ENCODE data around the gene COL28A1.
"Not testable (repeated sequence)": the region's sequence is repeated elsewhere in the genome, so short reads cannot be mapped to it uniquely, and the experiment has no call there.

COL28A1 gene

DNA sequence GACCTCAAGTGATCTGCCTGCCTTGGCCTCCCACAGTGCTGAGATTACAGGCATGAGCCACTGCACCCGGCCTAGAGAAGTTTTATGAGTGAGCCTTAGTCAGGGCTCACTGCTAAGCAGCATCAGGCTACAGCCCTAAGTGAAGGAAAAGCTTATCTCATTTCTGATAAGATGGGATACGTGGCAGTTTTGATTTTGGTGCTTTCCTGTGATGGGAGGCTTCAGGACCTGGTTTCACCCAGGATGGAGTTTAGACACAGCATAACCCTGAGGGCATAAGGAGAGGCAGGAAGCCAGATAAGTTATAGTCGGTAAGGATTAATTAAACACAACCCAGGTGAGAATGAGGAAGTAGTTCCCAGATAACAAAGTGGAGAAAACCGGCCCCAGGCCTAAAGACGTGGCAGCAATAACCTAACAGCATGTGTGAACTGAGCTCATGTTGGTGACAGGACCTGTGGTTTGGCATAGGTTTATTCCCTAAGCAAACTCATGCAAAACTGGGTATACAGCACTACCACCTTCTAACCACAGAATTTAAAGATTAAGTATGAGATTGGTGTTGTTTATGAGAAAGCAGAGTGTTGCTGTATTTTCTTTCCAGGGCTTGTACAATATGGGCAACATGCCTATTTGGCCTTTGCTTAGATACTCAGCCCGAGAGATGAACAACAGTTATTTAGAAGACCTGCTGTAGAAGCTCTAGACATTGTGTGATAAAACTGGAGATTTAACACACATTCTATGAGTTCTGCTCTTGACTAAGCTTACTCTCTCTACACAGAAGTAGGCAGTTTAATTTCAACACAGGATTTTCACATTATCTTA, 119.4 kb downstream of the COL28A1 start:
- DNase-seq (ENCODE audit: low read depth) = no peak

DNA sequence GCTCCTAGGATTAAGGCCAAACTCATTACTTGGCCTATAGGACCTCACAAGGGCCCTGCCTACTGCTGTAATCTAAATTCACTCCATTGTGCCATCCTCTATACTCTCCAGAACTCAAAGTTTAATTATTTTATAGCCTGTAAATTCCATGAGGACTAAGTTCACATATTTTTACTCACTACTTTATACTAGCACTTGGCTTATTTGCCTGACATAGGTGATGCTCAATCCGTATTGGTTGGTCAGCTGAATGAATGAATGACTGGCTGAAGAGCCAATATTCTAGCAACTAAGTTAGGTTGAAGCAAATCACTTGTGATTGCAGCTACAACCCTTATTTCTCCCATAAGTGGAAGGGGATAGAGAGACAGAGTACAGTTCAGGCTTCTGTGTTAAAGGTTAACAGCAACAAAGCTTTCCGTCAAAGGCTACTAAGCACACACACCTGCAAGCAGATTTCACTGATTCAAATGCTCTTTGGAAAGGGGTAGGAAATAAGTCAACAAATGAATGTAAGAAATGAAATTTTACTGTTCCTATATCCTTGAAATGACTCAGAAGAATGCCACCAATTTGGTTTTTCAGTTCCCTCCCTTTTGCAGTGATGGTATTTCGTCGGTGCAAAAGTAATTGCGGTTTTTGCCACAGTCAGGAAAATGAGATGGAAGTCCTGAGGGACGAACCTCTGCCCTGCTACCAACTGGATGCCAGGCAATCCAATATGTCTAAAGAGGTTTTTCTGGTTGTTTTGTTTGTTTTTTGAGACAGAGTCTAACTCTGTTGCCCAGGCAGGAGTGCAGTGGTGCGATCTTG, 120.7 kb downstream of the COL28A1 start:
- DNase-seq (ENCODE audit: low read depth) = no peak

DNA sequence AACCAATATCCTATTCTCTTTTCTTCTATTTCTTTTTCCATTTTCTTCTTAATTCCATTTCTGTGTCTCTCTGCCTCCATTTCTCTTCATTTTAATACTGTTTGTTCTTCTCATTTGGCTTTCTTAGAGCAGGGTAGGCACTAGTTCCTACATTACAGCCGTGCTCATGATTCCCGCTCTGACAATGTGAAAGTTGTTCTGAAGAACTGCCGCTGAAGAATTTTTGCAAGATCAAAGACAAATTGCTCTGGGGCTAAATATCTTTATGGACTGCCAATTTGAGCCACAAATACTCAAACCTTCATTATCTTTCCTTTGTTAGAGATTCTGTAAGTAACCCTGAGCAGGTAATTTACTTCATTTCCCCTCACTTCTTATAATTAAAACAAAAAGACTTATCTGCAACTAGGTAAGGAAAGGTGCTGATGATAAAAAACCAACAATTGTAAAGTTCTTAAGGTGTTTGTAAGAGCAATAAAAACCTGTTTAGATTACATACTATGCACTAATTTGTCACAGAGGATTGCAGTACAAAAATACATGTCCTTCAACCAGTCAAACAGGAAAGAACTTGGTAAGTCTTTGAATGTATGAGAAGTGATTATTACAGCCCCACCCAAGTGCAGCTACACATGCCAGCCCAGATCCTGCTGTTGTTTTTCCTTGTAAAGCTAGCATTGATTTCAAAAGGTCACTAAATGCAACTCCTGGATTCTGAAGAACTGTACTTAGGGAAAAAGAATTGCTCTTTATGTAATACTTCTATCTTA, 127.5 kb downstream of the COL28A1 start:
- no peak for DNase-seq (ENCODE audit: low read depth)

DNA sequence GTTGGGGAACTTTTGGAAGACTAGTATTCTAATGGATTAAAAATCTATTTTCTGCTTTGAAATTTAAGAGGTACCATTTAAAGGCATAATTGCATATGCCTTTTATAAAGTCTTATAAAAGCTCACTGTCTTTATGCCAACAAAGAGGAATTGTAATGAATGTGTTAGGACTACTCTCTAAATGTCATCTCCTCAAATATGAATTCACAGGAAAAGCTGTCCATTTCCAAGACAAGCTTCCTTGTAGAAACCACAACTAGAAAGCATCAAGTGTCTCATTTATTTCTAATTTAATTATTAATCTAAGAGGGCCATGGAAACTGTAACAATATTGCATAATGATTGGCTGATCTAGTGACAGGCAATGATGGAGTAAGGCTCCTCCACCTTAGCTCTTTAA, 130.2 kb downstream of the COL28A1 start:
- DNase-seq (ENCODE audit: low read depth) = no peak

DNA sequence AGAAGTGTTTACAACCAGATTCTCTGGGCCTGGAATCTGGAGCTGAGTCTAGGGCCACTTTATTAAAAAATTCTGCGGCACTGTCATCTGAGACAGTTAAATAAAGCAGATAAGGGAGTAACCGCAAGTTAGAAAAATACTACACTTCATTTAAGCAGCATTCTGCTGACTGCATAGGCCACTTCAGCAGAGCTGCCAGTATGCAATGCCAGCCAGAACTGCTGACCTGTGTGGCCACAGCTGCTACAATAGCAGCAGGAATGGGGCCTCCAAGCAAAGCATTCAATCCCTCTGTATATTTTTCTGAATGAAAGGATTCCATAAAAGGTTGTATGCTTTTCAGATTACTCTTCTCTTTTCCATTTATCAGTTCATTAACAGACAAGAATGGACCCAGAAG, 136.0 kb downstream of the COL28A1 start:
- no peak for DNase-seq (ENCODE audit: low read depth)

DNA sequence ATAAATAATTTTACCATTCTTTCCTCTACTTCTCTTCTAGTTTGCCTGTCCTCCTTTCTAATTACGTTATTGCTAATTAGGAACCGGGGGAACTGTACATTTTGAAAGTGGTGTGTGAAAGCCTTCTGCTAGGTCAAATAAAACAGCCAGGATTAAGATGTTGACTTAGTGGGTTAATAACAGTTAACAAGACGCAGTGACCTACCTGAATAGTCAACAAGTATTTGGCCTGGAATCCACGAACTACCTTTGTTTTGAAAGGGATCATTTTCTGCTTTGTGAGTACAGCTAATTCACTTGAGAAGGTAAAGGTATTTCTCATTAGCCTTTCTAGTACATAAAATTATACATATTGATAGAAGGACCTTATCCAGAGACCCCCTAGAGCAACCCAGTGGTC, 139.9 kb downstream of the COL28A1 start:
- no peak for DNase-seq (ENCODE audit: low read depth)

DNA sequence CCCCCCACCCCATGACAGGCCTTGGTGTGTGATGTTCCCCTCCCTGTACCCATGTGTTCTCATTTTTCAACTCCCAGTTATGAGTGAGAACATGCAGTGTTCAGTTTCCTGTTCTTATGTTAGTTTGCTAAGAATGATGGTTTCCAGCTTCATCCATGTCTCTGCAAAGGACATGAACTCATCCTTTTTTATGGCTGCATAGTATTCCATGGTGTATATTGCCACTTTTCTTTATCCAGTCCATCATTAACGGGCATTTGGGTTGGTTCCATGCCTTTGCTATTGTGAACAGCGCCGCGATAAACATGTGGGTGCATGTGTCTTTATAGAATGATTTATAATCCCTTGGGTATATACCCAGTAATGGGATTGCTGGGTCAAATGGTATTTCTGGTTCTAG, 147.5 kb downstream of the COL28A1 start:
- not testable (repeated sequence) for DNase-seq (ENCODE audit: low read depth)

DNA sequence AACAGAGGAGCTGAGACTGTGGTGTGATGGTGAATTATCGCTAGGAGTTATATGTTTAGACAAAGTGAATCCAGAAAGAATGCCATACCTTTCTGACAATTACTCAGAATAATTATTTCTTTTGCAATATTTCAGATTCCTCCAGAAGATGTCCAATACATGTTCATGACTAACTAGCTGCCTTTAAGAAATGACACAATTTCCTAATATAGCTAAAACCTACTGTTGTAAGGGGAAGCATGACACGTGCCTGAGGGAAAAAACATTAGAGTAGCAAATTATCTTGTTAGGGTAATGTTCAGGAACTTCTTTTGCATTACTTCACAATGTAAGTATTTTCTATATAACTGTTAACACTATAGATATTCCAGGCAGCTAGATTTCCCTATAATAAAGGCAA, 150.3 kb downstream of the COL28A1 start:
- no peak for DNase-seq (ENCODE audit: low read depth)

DNA sequence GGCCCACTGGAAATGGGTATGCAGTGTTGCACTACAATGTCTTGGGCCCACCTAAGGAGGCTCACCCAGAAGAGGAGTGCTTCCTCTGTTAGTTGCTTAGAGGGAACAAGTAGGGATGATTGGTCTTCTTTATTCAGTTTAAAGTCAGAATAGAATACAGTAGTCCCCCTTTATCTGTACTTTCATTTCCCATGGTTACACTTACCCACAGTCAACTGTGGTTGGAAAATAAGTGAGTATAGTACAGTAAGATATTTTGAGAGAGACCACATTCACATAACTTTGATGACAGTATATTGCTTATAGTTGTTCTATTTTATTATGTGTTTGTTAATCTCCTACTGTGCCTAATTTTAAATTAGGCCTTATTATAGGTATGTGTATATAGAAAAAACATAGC, 151.4 kb downstream of the COL28A1 start:
- no peak for DNase-seq (ENCODE audit: low read depth)

DNA sequence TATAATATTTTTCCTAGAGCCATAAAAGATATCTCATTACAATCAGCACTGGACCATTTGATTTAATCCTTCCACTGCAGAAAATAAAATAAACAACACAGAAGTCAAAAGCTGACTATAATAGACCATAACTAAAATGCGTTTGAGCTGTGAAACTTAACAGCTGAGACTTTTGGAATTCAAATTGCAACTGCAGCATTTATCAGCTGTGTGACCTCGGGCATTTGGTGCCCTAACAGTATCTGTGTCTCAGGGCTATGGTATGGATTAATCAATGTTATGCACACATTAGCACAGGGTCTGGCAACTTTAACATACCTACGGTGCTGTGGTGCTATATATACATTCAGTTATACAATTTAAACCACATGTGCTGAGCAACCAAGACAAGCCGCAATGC, 160.1 kb downstream of the COL28A1 start:
- no peak for DNase-seq (ENCODE audit: low read depth)

DNA sequence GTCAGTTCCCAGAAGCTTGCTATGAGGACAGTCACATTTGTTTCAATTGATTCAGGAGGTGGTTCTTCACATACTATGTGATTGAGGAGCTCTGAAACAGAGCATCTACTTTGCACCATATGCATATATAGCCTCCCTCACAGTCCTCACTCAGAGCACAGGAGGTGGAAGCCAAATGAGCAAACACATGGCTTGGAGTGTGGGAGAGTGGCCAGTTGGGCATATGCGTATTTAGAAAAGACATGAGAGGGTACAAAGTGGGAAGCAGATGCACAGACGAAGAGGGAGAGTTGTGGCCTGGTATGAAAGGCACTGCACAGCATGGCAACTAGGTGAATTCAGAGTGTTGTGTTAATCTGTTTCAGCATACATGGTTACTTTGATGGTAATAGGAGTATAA, 165.6 kb downstream of the COL28A1 start:
- no peak for DNase-seq (ENCODE audit: low read depth)

DNA sequence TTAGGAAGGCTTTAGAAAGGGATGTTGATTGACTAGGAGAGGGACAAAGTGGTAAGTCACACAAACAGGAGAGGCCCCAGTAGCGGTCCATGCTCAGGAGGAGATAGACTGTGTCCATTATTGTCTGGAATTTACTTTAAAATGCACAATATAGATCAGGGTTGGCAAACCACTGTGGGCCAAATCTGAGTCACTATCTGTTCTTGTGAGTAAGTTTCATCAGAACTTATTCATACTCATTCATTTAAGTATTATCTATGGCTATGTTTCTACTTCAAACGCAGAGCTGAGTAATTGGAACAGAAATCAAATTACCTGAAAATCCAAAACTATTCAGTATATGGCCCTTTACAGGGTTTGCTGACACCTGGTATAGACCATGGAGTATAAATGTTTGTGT, 166.5 kb downstream of the COL28A1 start:
- DNase-seq (ENCODE audit: low read depth) = no peak

DNA sequence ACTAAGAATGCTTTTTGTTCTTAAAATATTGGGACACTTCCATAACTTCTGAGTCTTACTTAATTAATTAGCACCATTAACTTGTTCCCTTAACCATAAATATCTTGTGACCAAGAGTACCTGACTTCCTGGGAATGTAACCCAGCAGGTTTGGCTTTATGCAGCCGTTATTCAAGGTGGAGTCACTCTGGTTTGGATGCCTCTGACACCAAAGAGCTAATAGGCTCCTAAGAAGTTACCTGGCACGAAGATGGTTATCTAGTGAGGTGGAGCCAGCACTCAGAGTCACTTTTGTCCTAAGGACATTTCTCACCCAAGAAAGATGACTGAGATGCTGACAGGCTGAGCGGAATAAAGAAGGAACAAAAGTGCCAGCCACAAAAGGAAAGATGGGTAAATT, 181.0 kb downstream of the COL28A1 start:
- no peak for DNase-seq (ENCODE audit: low read depth)

DNA sequence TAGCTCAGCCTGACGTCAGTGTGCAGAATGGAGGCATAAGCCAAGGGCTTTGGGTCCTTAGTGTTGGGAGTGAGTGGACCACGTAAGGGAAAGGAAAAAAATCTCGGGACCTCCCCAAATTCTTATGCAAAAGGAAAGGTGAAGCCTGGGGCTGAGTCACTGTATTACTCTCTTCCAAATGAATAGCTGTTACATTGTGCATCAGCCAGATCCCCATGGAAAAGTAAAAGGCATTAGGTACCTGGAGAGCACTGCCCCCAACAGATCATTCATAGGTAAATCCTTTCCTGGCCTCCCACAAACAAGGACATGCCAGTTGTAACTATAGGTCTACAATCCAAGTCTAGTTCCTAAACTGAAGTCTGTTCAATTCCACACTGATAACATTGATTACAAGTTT, 182.8 kb downstream of the COL28A1 start:
- no peak for DNase-seq (ENCODE audit: low read depth)

DNA sequence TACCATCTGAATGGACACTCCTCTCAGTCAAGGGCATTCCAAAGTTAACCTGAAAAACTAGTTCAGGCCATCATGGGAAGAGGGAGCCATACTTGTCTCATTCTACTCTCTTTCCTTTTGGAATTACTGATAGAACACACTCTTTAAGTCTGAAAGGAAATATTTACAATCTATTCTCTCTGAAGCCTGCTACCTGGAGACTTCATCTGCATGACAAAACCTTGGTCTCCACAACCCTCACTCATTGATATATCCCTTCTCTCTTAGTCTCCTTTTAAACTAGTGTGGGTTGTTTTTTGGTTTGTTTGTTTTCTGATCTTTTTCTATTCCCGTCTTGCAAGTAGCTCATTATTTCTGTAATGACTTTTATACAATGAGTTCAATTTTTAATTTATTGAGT, 183.8 kb downstream of the COL28A1 start:
- DNase-seq (ENCODE audit: low read depth) = no peak

DNA sequence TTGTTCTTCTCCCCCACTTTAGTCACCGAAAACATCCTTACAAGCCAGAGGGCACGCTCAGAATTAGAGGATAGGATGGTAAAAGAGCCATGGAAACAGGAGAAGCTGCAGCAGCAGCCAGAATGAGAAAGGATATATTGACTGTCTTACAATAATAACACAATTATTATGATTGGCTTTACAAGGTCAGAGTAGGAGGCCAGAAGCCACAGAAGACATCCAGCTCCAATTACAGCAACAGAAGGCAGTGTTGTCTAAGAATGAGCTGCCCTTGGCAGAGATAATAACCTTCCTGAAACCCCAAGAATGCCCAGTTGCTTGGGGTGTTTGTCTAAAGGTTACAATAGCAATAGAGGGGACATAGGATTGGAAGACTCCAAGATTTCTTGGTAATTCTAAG, 184.5 kb downstream of the COL28A1 start:
- DNase-seq (ENCODE audit: low read depth) = no peak

DNA sequence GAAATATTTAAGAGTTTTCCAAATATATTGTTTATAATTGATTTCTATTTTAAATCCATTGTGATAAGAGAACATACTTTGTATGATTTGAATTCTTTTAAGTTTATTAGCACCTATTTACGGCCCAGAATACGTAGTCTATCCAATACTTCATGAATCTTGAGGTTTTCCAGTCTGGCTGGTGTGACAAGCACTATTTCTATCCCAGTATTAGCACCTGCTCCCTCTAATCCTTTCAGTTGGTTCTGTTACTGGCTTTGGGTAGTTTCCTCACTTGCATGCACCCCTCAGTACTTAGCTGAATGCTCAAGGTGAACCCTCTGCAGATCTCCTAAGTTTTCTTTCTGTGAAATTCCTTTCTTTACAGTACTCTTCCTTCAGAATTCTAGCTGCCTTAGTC, 186.5 kb downstream of the COL28A1 start:
- DNase-seq (ENCODE audit: low read depth) = no peak

DNA sequence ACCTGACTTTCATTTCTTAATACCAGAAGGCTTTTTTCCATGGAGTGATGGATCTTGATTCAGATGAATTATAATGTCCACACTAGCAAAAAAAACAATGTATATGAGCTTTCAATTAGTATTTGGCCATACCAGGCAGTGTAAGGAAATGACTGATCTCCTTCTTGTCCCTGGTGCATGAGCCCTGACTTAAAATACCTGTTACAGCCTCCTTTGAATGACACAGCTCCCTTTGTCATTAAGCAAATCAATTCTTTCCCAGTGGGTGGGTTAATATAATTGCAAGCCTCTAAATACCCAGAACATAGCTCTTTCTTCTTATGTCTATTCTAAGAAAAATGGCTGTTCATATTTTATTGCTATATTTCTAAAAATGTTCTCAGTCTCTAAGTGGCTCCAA, 188.6 kb downstream of the COL28A1 start:
- DNase-seq (ENCODE audit: low read depth) = no peak

DNA sequence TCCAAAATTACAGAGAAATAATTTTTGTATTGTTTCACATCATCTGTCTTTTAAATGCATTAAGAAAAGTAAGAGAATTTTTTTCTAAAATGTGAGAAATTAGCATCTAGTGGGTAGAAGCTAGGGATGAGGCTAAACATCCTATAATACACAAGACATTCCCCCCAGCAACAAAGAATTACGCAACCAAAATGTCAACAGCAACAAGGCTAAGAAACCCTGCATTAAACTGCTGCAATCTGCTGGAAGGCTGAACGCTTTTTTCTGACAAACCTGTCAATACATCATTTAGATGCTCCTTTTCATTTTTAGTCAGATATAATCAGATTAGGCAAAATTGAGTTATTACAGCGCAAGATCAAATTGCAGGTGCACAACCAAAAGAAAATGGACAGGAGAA, 191.1 kb downstream of the COL28A1 start:
- no peak for DNase-seq (ENCODE audit: low read depth)

DNA sequence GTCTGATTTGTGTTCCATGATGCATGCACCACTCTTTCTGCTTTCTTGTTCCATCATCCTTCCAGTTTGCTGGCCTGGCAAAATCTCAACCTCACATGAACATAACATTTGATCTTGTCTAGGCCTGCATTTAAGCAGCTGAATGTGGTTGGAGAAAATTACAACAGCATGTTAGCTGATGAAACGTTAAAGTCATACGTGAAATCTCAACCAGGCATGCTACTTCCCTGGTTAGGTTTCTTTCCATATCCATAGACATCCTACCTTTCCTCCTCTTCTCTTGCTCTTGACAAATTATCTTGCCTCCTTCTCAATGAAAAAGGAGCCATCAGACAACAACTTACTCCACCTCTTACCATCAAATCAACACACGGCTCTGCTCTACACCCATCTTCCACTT, 199.8 kb downstream of the COL28A1 start:
- DNase-seq (ENCODE audit: low read depth) = no peak

DNA sequence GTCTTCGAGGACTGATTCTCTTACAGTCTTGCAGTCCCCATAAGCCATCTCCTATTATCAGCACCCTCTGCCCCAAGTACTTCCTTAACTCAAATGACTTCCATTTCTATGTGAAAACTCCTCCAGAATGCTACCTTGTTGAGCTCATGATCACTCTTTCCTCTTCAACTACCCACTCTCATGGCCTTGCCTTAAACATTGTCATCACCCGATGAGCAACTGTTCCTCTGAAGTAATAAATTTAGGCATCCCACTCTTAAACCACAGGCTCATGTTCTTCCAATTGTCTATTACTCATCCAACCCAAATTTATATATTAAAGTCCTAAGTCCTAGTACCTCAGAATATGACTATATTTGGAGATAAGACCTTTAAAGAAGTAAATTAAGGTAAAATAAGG, 200.5 kb downstream of the COL28A1 start:
- DNase-seq (ENCODE audit: low read depth) = no peak

DNA sequence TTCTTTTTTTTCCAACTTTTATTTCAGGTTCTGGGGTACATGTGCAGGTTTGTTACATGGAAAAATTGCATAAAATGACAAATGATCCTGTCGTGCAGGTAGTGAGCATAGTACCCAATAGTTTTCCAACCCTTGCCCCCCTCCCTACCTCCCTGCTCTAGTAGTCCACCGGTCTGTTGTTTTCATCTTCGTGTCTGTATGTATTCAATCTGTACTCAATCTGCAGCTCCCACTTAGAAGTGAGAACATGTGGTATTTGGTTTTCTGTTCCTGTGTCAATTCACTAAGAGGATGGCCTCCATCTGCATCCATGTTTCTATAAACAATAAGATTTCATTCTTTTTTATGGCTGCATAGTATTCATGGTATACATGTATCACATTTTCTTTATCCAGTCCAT, 202.1 kb downstream of the COL28A1 start:
- DNase-seq (ENCODE audit: low read depth) = no peak

DNA sequence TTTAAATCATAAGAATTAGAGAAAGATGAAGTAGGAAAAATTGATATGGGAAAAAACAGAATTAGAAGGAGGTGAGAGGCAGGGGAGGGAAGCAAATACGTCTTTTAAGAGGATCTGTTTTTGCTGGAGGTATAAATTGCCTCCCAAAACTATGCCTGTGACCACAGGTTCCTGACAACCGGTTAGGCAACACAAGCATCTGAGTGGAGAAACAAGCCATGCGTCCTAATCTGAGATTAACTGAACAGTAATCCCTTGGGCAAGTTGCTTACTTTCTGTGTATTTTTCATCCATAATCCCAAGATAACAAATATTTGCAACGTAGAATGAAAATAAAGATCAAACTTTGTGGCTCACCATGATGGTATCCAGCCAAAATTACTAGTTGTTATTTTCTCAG, 204.2 kb downstream of the COL28A1 start:
- DNase-seq (ENCODE audit: low read depth) = no peak
